Keratinocyte (primary cell): ENCODE measurements around the gene DBF4B.

ENCODE experiments used
- EZH2 ChIP-seq: IDR thresholded peaks from one replicate; pipeline ENCODE4 v1.6.1; 2012; ENCODE audit warnings: inconsistent platforms, mild to moderate bottlenecking, low read length, moderate library complexity
- TF ChIP-seq, protein P1 (sequence below), 3 experiments: IDR thresholded peaks in 1 of 3; conservative IDR thresholded peaks in 1 of 3; optimal IDR thresholded peaks in 1 of 3; 2 replicates in 2 of 3; 3 replicates in 1 of 3; pipeline versions ENCODE3 to v1.5.1; 2011; ENCODE audit warnings: low read length in 3 of 3, mild to moderate bottlenecking in 3 of 3, moderate library complexity in 2 of 3, control low read depth in 1 of 3, inconsistent platforms in 1 of 3; ENCODE audit not compliant: insufficient read depth in 2 of 3; ENCODE audit errors: extremely low read depth in 1 of 3

DNA sequence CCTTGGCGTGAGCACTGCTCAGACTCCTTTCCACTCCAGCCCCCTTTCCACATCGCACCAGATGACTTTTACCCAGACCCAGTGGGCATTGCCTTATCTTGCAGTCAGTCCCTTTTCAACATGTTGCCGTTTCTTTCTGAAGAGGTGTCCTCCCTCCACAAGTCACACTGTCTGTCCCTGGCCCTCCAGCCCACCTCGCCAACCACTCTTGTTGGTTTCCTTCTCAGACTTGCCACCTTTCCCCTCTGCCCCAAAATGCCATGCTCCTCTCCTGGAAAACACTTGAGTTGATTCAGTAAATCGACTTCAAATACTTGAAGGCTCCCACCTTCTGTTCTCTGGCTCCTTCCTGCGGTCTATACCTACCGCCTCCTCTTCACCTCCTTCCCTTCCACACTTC, 42.9 kb downstream of the DBF4B start:
- no peak for TF ChIP-seq EZH2
- TF ChIP-seq, protein P1, sequence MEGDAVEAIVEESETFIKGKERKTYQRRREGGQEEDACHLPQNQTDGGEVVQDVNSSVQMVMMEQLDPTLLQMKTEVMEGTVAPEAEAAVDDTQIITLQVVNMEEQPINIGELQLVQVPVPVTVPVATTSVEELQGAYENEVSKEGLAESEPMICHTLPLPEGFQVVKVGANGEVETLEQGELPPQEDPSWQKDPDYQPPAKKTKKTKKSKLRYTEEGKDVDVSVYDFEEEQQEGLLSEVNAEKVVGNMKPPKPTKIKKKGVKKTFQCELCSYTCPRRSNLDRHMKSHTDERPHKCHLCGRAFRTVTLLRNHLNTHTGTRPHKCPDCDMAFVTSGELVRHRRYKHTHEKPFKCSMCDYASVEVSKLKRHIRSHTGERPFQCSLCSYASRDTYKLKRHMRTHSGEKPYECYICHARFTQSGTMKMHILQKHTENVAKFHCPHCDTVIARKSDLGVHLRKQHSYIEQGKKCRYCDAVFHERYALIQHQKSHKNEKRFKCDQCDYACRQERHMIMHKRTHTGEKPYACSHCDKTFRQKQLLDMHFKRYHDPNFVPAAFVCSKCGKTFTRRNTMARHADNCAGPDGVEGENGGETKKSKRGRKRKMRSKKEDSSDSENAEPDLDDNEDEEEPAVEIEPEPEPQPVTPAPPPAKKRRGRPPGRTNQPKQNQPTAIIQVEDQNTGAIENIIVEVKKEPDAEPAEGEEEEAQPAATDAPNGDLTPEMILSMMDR (optimal IDR thresholded peaks at IDR 0.05 in 1 of 3, IDR thresholded peaks at IDR 0.05 in 1 of 3, conservative IDR thresholded peaks at IDR 0.05 in 1 of 3; ENCODE audit: extremely low read depth in 1 of 3, insufficient read depth in 2 of 3, low read length in 3 of 3), result no peak
